Liver (tissue), 9 donors: Measurements from ENCODE around the gene DNAI4. TPM values are rescaled to one million over a fixed set of nuclear protein-coding genes. Genes with fewer than 3 reads are reported as not detected.

Source experiments
- DNase-seq: peaks from one replicate; pipeline ENCODE4 v3.0.0-alpha.2; 2017; ENCODE audit warnings: low spot score
- H3K27ac ChIP-seq, 2 donors: one replicate each; pipeline ENCODE4 v1.7.0; 2013; ENCODE audit warnings: inconsistent platforms in 2 of 2, low read length in 2 of 2, control low read depth in 1 of 2, low read depth in 1 of 2, mild to moderate bottlenecking in 1 of 2
- H3K27me3 ChIP-seq, 4 donors: one replicate each; pipeline versions ENCODE4 v1.6.1 to v1.7.0; 2013; ENCODE audit warnings: low read length in 3 of 4, inconsistent platforms in 1 of 4, mild to moderate bottlenecking in 1 of 4, moderate library complexity in 1 of 4; ENCODE audit not compliant: control insufficient read depth in 4 of 4, insufficient read depth in 4 of 4
- H3K36me3 ChIP-seq, 4 donors: one replicate each; pipeline versions ENCODE4 v1.6.1 to v1.7.0; 2013; ENCODE audit warnings: low read length in 3 of 4, mild to moderate bottlenecking in 3 of 4, low read depth in 1 of 4, moderate library complexity in 1 of 4; ENCODE audit not compliant: control insufficient read depth in 4 of 4, insufficient read depth in 3 of 4
- H3K4me1 ChIP-seq, 4 donors: one replicate each; pipeline versions ENCODE4 v1.6.1 to v1.7.0; 2013; ENCODE audit warnings: low read length in 3 of 4, mild to moderate bottlenecking in 3 of 4, moderate library complexity in 1 of 4; ENCODE audit not compliant: control insufficient read depth in 4 of 4, insufficient read depth in 4 of 4
- H3K4me3 ChIP-seq, 3 donors: one replicate each; pipeline versions ENCODE4 v1.6.1 to v1.7.0; 2013; ENCODE audit warnings: low read length in 3 of 3, control low read depth in 1 of 3, low read depth in 1 of 3, mild to moderate bottlenecking in 1 of 3
- H3K9ac ChIP-seq, 2 donors: one replicate each; pipeline ENCODE4 v1.7.0; 2013; ENCODE audit warnings: low read length in 2 of 2, mild to moderate bottlenecking in 2 of 2, moderate library complexity in 2 of 2, control low read depth in 1 of 2, low read depth in 1 of 2
- H3K9me3 ChIP-seq, 4 donors: one replicate each; pipeline versions ENCODE4 v1.6.1 to v1.7.0; 2013; ENCODE audit warnings: low read length in 3 of 4; ENCODE audit not compliant: control insufficient read depth in 4 of 4
- ATF3 ChIP-seq: IDR thresholded peaks from 2 replicates; pipeline ENCODE4 v1.6.1; 2016; ENCODE audit warnings: antibody characterized with exemption
- CTCF ChIP-seq: fragments of 150-350 bp; IDR thresholded peaks from 2 replicates; pipeline ENCODE4 v1.5.1; 2017; ENCODE audit warnings: improper control_type of control experiment, low read depth, low read length; ENCODE audit not compliant: missing input control
- EGR1 ChIP-seq, 2 donors: IDR thresholded peaks; 2 replicates each; pipeline ENCODE4 v1.6.1; 2016 to 2018; ENCODE audit warnings: antibody characterized with exemption in 2 of 2, low read depth in 2 of 2
- FOXA1 ChIP-seq: IDR thresholded peaks from 2 replicates; pipeline ENCODE4 v1.6.1; 2016; ENCODE audit warnings: antibody characterized with exemption
- FOXA2 ChIP-seq: IDR thresholded peaks from 2 replicates; pipeline ENCODE4 v1.6.1; 2016; ENCODE audit warnings: antibody characterized with exemption
- GABPA ChIP-seq, 2 donors: IDR thresholded peaks in 1 of 2; conservative IDR thresholded peaks in 1 of 2; 2 replicates each; pipeline ENCODE4 v1.6.1; 2016; ENCODE audit warnings: antibody characterized with exemption in 2 of 2, mild to moderate bottlenecking in 1 of 2, moderate library complexity in 1 of 2
- HNF4A ChIP-seq, 2 donors: conservative IDR thresholded peaks; 2 replicates each; pipeline ENCODE4 v1.6.1; 2016; ENCODE audit warnings: antibody characterized with exemption in 2 of 2, mild to moderate bottlenecking in 2 of 2
- HNF4G ChIP-seq: IDR thresholded peaks from 2 replicates; pipeline ENCODE4 v1.6.1; 2016; ENCODE audit warnings: antibody characterized with exemption
- JUND ChIP-seq, 2 donors: IDR thresholded peaks; 2 replicates each; pipeline ENCODE4 v1.6.1; 2016; ENCODE audit warnings: antibody characterized with exemption in 2 of 2
- MAX ChIP-seq: IDR thresholded peaks from 2 replicates; pipeline ENCODE4 v1.6.1; 2016; ENCODE audit warnings: antibody characterized with exemption
- NR2F2 ChIP-seq: IDR thresholded peaks from 2 replicates; pipeline ENCODE4 v1.6.1; 2016; ENCODE audit warnings: antibody characterized with exemption
- RAD21 ChIP-seq, 2 donors: IDR thresholded peaks; 2 replicates each; pipeline ENCODE4 v1.6.1; 2016; ENCODE audit warnings: antibody characterized with exemption in 2 of 2, mild to moderate bottlenecking in 2 of 2
- RXRA ChIP-seq, 2 donors: IDR thresholded peaks; 2 replicates each; pipeline ENCODE4 v1.6.1; 2017 to 2018; ENCODE audit warnings: antibody characterized with exemption in 2 of 2, mild to moderate bottlenecking in 1 of 2
- SP1 ChIP-seq: IDR thresholded peaks from 2 replicates; pipeline ENCODE4 v1.6.1; 2018; ENCODE audit warnings: antibody characterized with exemption, mild to moderate bottlenecking
- TAF1 ChIP-seq: conservative IDR thresholded peaks from 2 replicates; pipeline ENCODE4 v1.6.1; 2016; ENCODE audit warnings: antibody characterized with exemption, mild to moderate bottlenecking
- YY1 ChIP-seq: IDR thresholded peaks from 2 replicates; pipeline ENCODE4 v1.6.1; 2016; ENCODE audit warnings: antibody characterized with exemption, mild to moderate bottlenecking
- WGBS: extraction: QIAGEN DNeasy Blood & Tissue Kit; methylation state at CpG from one replicate; pipeline ENCODE4 v1.1.7; 2013; 5-methylcytosine and 5-hydroxymethylcytosine counted together
- polyA plus RNA-seq, 2 donors: library from polyadenylated mRNA; stranded (reverse) in 1 of 2; unstranded in 1 of 2; fragments of 200-250 nt in 1 of 2; fragments of >200 nt in 1 of 2; fragmentation: Nextera tagmentation in 1 of 2; extraction: Ambion mirVana in 1 of 2; gene quantifications; one replicate each; pipeline versions ENCODE4 v1.2.1 to v1.2.3, GENCODE V29; 2013 to 2015
- total RNA-seq, 2 donors: library from RNA; depleted of rRNA; stranded (reverse); fragments of >200 nt; gene quantifications; one replicate each; pipeline ENCODE4 v1.2.3, GENCODE V29; 2014
- TF ChIP-seq, protein P1 (sequence below): IDR thresholded peaks from 2 replicates; pipeline ENCODE4 v1.6.1; 2016; ENCODE audit warnings: antibody characterized with exemption
- TF ChIP-seq, protein P2 (sequence below): IDR thresholded peaks from 2 replicates; pipeline ENCODE4 v1.6.1; 2016; ENCODE audit warnings: antibody characterized with exemption, mild to moderate bottlenecking
- donor health status: healthy.
- donor health status: healthy.
- donor health status: healthy.
- donor health status: healthy.
- donor health status: healthy.

The DNAI4 gene
- total and polyA plus RNA-seq, 4 donors, result 0.42 to 1.8 (median 0.84) TPM

DNA sequence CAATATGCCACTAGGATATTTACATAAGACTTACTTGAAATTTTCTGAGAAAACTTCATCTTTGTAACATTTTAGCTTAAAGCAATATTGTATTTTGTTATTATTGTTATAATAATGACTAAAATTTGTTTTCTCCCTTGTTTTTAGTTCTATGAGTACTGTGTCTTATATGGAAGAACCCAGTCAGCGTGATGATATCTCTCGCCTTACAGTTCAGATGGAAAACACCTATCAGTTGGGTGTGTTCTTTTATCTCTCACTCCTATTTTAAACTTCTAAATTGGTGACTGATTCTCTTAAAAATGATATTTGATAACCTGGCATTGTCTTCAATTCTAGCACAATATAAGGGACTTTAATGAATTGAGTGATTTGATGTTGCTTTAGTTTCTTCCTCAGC lies 154.4 kb downstream of the DNAI4 start:
- Histone ChIP-seq H3K9ac (no peak overlapping the region), H3K36me3 (peaks cover 0 to 11% (median 2%) of the 10 kb centered on the region in 4 donors), H3K4me3 (no peak overlapping the region), H3K27ac (no peak overlapping the region), H3K9me3 (no peaks in the 10 kb centered on the region), H3K4me1 (peaks cover 0 to under 1% (median 0%) of the 10 kb centered on the region in 4 donors), H3K27me3 (no peaks in the 10 kb centered on the region)
- WGBS, result 98% methylated on average over 2 of the region's 2 CpGs
- DNase-seq, result no peak
- TF ChIP-seq FOXA2 (no peak), HNF4A (conservative IDR thresholded peaks at IDR 0.05) (no peak), YY1 (no peak), EGR1 (IDR thresholded peaks at IDR 0.05; ENCODE audit: low read depth in 2 of 2) (no peak), JUND (IDR thresholded peaks at IDR 0.05) (no peak), NR2F2 (no peak), TAF1 (no peak), SP1 (no peak), RAD21 (IDR thresholded peaks at IDR 0.05) (no peak), GABPA (IDR thresholded peaks at IDR 0.05 in 1 of 2, conservative IDR thresholded peaks at IDR 0.05 in 1 of 2) (no peak), MAX (no peak), RXRA (IDR thresholded peaks at IDR 0.05) (no peak), CTCF (no peak), ATF3 (no peak), HNF4G (no peak), FOXA1 (no peak)
- TF ChIP-seq, protein P1, sequence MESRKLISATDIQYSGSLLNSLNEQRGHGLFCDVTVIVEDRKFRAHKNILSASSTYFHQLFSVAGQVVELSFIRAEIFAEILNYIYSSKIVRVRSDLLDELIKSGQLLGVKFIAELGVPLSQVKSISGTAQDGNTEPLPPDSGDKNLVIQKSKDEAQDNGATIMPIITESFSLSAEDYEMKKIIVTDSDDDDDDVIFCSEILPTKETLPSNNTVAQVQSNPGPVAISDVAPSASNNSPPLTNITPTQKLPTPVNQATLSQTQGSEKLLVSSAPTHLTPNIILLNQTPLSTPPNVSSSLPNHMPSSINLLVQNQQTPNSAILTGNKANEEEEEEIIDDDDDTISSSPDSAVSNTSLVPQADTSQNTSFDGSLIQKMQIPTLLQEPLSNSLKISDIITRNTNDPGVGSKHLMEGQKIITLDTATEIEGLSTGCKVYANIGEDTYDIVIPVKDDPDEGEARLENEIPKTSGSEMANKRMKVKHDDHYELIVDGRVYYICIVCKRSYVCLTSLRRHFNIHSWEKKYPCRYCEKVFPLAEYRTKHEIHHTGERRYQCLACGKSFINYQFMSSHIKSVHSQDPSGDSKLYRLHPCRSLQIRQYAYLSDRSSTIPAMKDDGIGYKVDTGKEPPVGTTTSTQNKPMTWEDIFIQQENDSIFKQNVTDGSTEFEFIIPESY, result no peak
- TF ChIP-seq, protein P2, sequence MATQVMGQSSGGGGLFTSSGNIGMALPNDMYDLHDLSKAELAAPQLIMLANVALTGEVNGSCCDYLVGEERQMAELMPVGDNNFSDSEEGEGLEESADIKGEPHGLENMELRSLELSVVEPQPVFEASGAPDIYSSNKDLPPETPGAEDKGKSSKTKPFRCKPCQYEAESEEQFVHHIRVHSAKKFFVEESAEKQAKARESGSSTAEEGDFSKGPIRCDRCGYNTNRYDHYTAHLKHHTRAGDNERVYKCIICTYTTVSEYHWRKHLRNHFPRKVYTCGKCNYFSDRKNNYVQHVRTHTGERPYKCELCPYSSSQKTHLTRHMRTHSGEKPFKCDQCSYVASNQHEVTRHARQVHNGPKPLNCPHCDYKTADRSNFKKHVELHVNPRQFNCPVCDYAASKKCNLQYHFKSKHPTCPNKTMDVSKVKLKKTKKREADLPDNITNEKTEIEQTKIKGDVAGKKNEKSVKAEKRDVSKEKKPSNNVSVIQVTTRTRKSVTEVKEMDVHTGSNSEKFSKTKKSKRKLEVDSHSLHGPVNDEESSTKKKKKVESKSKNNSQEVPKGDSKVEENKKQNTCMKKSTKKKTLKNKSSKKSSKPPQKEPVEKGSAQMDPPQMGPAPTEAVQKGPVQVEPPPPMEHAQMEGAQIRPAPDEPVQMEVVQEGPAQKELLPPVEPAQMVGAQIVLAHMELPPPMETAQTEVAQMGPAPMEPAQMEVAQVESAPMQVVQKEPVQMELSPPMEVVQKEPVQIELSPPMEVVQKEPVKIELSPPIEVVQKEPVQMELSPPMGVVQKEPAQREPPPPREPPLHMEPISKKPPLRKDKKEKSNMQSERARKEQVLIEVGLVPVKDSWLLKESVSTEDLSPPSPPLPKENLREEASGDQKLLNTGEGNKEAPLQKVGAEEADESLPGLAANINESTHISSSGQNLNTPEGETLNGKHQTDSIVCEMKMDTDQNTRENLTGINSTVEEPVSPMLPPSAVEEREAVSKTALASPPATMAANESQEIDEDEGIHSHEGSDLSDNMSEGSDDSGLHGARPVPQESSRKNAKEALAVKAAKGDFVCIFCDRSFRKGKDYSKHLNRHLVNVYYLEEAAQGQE, result no peak
